K562 (cell line): ENCODE data around the gene ZNF768. TPM values are rescaled to one million over a fixed set of nuclear protein-coding genes. Genes with fewer than 3 reads are reported as not detected.
A peak's percentile ranks its signal among the peaks of the same experiment; 100 is the strongest.

Experiments used
- ATAC-seq: fragments of 200-7000 bp; cut with Tn5 transposase; 3 replicates; pipeline ENCODE4 v1.9.1; 2020; ENCODE audit warnings: moderate library complexity
- BruUV-seq: library from RNA; stranded (reverse); fragments of 400-500 nt; replicated peaks from 2 replicates; lab custom pipeline; 2021; lab: Mats Ljungman, UMichigan
- CTCF ChIA-PET: fragments of 300-600 bp; formaldehyde crosslinking; extraction: SDS; loops from one replicate; lab custom pipeline; 2021; ENCODE audit warnings: low intra/inter-chr PET ratio; lab: Yijun Ruan, JAX
- POLR2A ChIA-PET: fragments of 300-600, 350-650 bp; sonication (Branson Sonifier 250); formaldehyde crosslinking; extraction: SDS; loops from one replicate; lab custom pipeline; 2021; ENCODE audit warnings: antibody characterized with exemption, inconsistent platforms; lab: Yijun Ruan, JAX
- DNase-seq, 4 experiments: peaks; one replicate each; pipeline versions ENCODE4 v3.0.0 to v3.0.0-alpha.2; 2011 to 2018; ENCODE audit warnings: low spot score in 3 of 4, mixed read lengths in 3 of 4; ENCODE audit errors: extremely low read depth in 1 of 4
- FAIRE-seq: peaks from 2 replicates; lab custom pipeline; 2011; peaks lifted over from hg19 to GRCh38; lab: Jason Lieb, UNC
- H2AFZ ChIP-seq: 2 replicates; pipeline ENCODE4 v1.6.0; 2011; ENCODE audit warnings: low read depth, low read length, control low read depth, inconsistent platforms
- H3K27ac ChIP-seq: fragments of 200-600 bp; 3 replicates; pipeline ENCODE4 v1.8.0; 2011; ENCODE audit warnings: low read depth, mild to moderate bottlenecking, control low read depth, inconsistent platforms, low read length, moderate library complexity, mixed read lengths; ENCODE audit errors: extremely low read depth
- H3K27me3 ChIP-seq, 2 experiments: fragments of 300-600 bp in 1 of 2; 2 replicates in 1 of 2; 3 replicates in 1 of 2; pipeline versions ENCODE4 v1.6.0 to v1.8.0; 2011; ENCODE audit warnings: inconsistent platforms in 2 of 2, low read length in 2 of 2, mild to moderate bottlenecking in 1 of 2, mixed read lengths in 1 of 2, moderate library complexity in 1 of 2; ENCODE audit not compliant: control insufficient read depth in 2 of 2, insufficient read depth in 2 of 2
- H3K36me3 ChIP-seq: fragments of 300-600 bp; 3 replicates; pipeline ENCODE4 v1.8.0; 2011; ENCODE audit warnings: mild to moderate bottlenecking, low read length, inconsistent platforms; ENCODE audit not compliant: control insufficient read depth, insufficient read depth
- H3K4me1 ChIP-seq, 2 experiments: fragments of 200-600 bp in 1 of 2; replicated peaks in 1 of 2; 2 replicates in 1 of 2; 3 replicates in 1 of 2; pipeline versions ENCODE4 v1.5.1 to v1.8.0; 2011; ENCODE audit warnings: inconsistent platforms in 2 of 2, low read length in 2 of 2, mild to moderate bottlenecking in 1 of 2, mixed read lengths in 1 of 2, moderate library complexity in 1 of 2; ENCODE audit not compliant: control insufficient read depth in 2 of 2, insufficient read depth in 2 of 2
- H3K4me2 ChIP-seq: 2 replicates; pipeline ENCODE4 v1.6.1; 2011; ENCODE audit warnings: low read length, control low read depth, inconsistent platforms, mixed read lengths; ENCODE audit not compliant: insufficient read depth
- H3K4me3 ChIP-seq: fragments of 200-600 bp; sonication (generic), shearing (Covaris generic); 2 replicates; pipeline ENCODE4 v1.5.1; 2016; ENCODE audit warnings: control low read depth, inconsistent platforms
- H3K79me2 ChIP-seq: fragments of 200-600 bp; 3 replicates; pipeline ENCODE4 v1.8.0; 2011; ENCODE audit warnings: low read length, inconsistent platforms; ENCODE audit not compliant: control insufficient read depth, insufficient read depth
- H3K9ac ChIP-seq, 2 experiments: 2 replicates each; pipeline versions ENCODE4 v1.6.0 to v1.6.1; 2011; ENCODE audit warnings: low read depth in 2 of 2, low read length in 2 of 2, control low read depth in 1 of 2, inconsistent platforms in 1 of 2, mild to moderate bottlenecking in 1 of 2, mixed read lengths in 1 of 2; ENCODE audit not compliant: insufficient read depth in 1 of 2
- H3K9me1 ChIP-seq: one replicate; pipeline ENCODE4 v1.6.0; 2011; ENCODE audit warnings: inconsistent platforms, mild to moderate bottlenecking, low read length, moderate library complexity; ENCODE audit not compliant: control insufficient read depth, insufficient read depth
- H3K9me3 ChIP-seq: replicated peaks from 2 replicates; pipeline ENCODE4 v1.5.1; 2011; ENCODE audit warnings: low read depth, low read length, inconsistent platforms; ENCODE audit not compliant: control insufficient read depth, insufficient read depth
- H4K20me1 ChIP-seq: replicated peaks from 2 replicates; pipeline ENCODE4 v1.6.1; 2011; ENCODE audit warnings: low read length, inconsistent platforms, mixed read lengths; ENCODE audit not compliant: control insufficient read depth, insufficient read depth
- EP400 ChIP-seq: fragments of 450-650 bp; IDR thresholded peaks from 2 replicates; pipeline ENCODE4 v1.6.1; 2017; ENCODE audit warnings: antibody characterized with exemption, mild to moderate bottlenecking, moderate library complexity
- JUN ChIP-seq, 2 experiments: sonication (generic) in 1 of 2; formaldehyde crosslinking in 1 of 2; IDR thresholded peaks; 2 replicates each; pipeline versions ENCODE4 v1.6.1 to v1.8.0; 2012 to 2022; ENCODE audit warnings: borderline replicate concordance in 2 of 2, mild to moderate bottlenecking in 2 of 2, improper control_type of control experiment in 1 of 2, low read depth in 1 of 2, low read length in 1 of 2, missing genetic modification reagents in 1 of 2
- JUND ChIP-seq, 2 experiments: IDR thresholded peaks; 2 replicates in 1 of 2; 3 replicates in 1 of 2; pipeline ENCODE4 v1.6.1; 2011; ENCODE audit warnings: borderline replicate concordance in 2 of 2, low read depth in 2 of 2, low read length in 2 of 2, improper control_type of control experiment in 1 of 2, missing biosample characterization in 1 of 2, missing genetic modification characterization in 1 of 2, missing genetic modification reagents in 1 of 2
- KAT7 ChIP-seq: sonication (generic); formaldehyde crosslinking; IDR thresholded peaks from 2 replicates; pipeline ENCODE4 v1.8.0; 2022; ENCODE audit warnings: missing genetic modification reagents, mild to moderate bottlenecking, borderline replicate concordance
- NFE2L1 ChIP-seq: fragments of 450-650 bp; IDR thresholded peaks from 2 replicates; pipeline ENCODE4 v1.6.1; 2016; ENCODE audit warnings: missing genetic modification characterization, low read depth, mild to moderate bottlenecking, missing compliant biosample characterization, moderate library complexity, borderline replicate concordance
- NR3C1 ChIP-seq: sonication (generic); formaldehyde crosslinking; IDR thresholded peaks from 2 replicates; pipeline ENCODE4 v1.8.1; 2022; ENCODE audit warnings: missing genetic modification reagents
- TAF7 ChIP-seq: fragments of 450-650 bp; IDR thresholded peaks from 2 replicates; pipeline ENCODE4 v1.6.1; 2016; ENCODE audit warnings: missing genetic modification characterization, missing compliant biosample characterization
- ZC3H11A ChIP-seq: IDR thresholded peaks from 2 replicates; pipeline ENCODE4 v1.6.1; 2012; ENCODE audit warnings: low read depth, low read length, improper control_type of control experiment
- ZSCAN32 ChIP-seq: fragments of 450-650 bp; formaldehyde crosslinking; IDR thresholded peaks from 2 replicates; pipeline ENCODE4 v1.4.0; 2020; ENCODE audit warnings: mild to moderate bottlenecking, moderate library complexity
- WGBS: fragments of 100-300 bp; shearing (Covaris generic); methylation state at CpG from one replicate; pipeline ENCODE4 v1.1.6; 2016; ENCODE audit warnings: low coverage, mixed read lengths; ENCODE audit not compliant: insufficient coverage; ENCODE audit errors: missing lambda C conversion rate; 5-methylcytosine and 5-hydroxymethylcytosine counted together
- in situ Hi-C: fragments of 300-500 bp; cut with MboI; formaldehyde crosslinking; loops from 4 replicates; pipeline ENCODE4 v1.15.0; 2018; ENCODE audit warnings: inconsistent platforms, mixed read lengths
- intact Hi-C: fragments of 100-400 bp; cut with micrococcal nuclease; formaldehyde crosslinking; loops from 2 replicates; pipeline ENCODE4 v1.14.2; 2022
- polyA plus RNA-seq, 8 experiments: library from polyadenylated mRNA; depleted of rRNA in 4 of 8; stranded (reverse) in 5 of 8; unstranded in 3 of 8; fragments of >200 nt; fragmentation: Nextera tagmentation in 2 of 8; fragmentation: Illumina TruSeq in 1 of 8; extraction: Ambion mirVana in 2 of 8; extraction: Trizol in 1 of 8; gene quantifications; 2 replicates each; pipeline versions ENCODE4 v1.2.1 to v1.2.3, GENCODE V29; 2011 to 2014; ENCODE audit warnings: inconsistent platforms in 1 of 8, missing spikeins in 1 of 8
- total RNA-seq, 7 experiments: library from RNA; depleted of rRNA in 6 of 7; stranded (reverse); fragments of >200 nt in 6 of 7; fragmentation: Illumina TruSeq in 2 of 7; extraction: Trizol in 2 of 7; gene quantifications; 2 replicates each; pipeline versions ENCODE4 v1.2.1 to v1.2.3, GENCODE V29; 2011 to 2021; ENCODE audit warnings: low replicate concordance in 1 of 7
- TF ChIP-seq, protein P1 (sequence below): fragments of 450-650 bp; formaldehyde crosslinking; conservative IDR thresholded peaks from 2 replicates; pipeline ENCODE4 v1.4.0; 2022; ENCODE audit warnings: mild to moderate bottlenecking, missing genetic modification characterization
- TF ChIP-seq, protein P2 (sequence below): fragments of 450-650 bp; formaldehyde crosslinking; IDR thresholded peaks from 2 replicates; pipeline ENCODE4 v1.4.0; 2022; ENCODE audit warnings: missing genetic modification characterization
- TF ChIP-seq, protein P3 (sequence below): sonication (generic); formaldehyde crosslinking; IDR thresholded peaks from 2 replicates; pipeline ENCODE4 v1.4.0; 2020; ENCODE audit warnings: mild to moderate bottlenecking, missing genetic modification reagents

ZNF768 gene
- total and polyA plus RNA-seq, 9 of the 15 experiments (the other 6 are each of a cell fraction or from before 2014, with no cell fraction given) = 0.13 to 50.7 (median 26.9) TPM

DNA sequence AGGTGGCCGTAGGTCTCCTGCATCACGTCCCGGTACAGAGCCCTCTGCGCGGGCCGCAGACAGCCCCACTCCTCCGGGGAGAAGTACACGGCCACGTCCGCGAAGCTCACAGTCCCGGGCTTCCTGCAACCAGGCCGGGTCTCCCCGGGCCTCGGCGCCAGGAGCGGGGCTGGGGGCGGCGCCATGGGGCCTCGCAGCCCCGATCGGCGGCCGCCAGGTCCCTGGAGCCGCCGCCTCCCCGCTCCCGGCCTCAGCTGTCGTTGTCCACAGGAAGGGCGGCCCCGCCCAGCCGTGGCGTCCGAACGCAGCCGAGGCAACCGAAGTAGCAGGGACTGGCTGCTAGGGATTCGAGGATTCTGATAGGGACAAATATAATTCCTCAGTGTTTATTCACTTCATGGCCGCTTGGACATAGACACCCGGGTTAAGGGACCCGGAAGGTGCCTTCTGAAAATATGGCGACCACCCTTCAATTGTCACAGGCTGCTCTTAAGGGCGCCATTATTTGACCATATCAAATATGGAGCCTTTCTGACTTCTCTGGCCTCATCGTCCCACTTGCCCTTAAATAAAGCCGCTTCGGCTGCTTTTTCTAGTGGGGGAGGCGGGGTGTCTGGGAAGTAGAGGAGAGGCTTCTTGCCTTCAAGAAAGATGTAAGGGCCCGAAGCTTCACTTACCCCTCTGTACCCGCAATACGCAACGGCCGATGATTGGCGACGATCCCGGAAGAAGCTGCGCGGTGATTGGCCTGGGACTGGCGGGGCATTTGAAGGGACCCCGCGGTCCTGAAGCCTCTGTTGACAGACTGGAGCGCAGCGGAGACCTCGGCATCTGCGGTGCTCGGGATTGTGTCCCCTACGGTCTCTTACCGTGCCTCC is 45.3 kb upstream of the ZNF768 start, which contains the start of gene ZNF688:
Gene ZNF688, minus strand, starts transcription at position 270 of the 878 bp plus-strand sequence. Its CDS starts 85 bp downstream, at position 185.
- Histone ChIP-seq H3K27me3 (no peaks in the 10 kb centered on the region), H3K27ac (peak within 1 kb of the TSS; percentile 83), H3K4me3 (peak within 1 kb of the TSS; percentile 65), H2AFZ (peak within 1 kb of the TSS; percentile 88), H3K4me2 (peak within 1 kb of the TSS; percentile 92), H3K36me3 (peaks cover 4% of the 10 kb centered on the region; the same call in 1 of the 3 replicates), H4K20me1 (no peaks in the 10 kb centered on the region), H3K9me3 (no peaks in the 10 kb centered on the region), H3K79me2 (peaks cover 38% of the 10 kb centered on the region), H3K9ac (peak within 1 kb of the TSS; percentile 71 to 93), H3K4me1 (peaks cover 17 to 36% of the 10 kb centered on the region in 2 experiments), H3K9me1 (no peaks in the 10 kb centered on the region)
- intact Hi-C loops (loop anchor here (1.0 kb wide), 1 partner anchor 35 kb away; no protein-coding TSS in a partner anchor), in situ Hi-C loops (no loop called here)
- ATAC-seq = peak; percentile 88
- POLR2A ChIA-PET = interaction anchor here (0.5 to 2.8 kb wide), 17 partner anchors 8 to 1198 kb away, joined by 3 to 28 read pairs (median 4); partner anchors contain the start of genes PRR14, SEPHS2, STX4 and ZNF689
- CTCF ChIA-PET = no interaction called here
- no TSS peak for BruUV-seq
- whole genome bisulfite sequencing = 1% methylated on average over 59 of the region's 67 CpGs
- peak; percentile 92 to 97 (median 94) for DNase-seq
- peak; percentile 86 for FAIRE-seq
- no peak for TF ChIP-seq JUN (IDR thresholded peaks at IDR 0.05; ENCODE audit: borderline replicate concordance, low read depth, low read length)
- no peak for TF ChIP-seq JUN (CRISPR knock-in tag; IDR thresholded peaks at IDR 0.05; ENCODE audit: borderline replicate concordance)
- TF ChIP-seq JUND (IDR thresholded peaks at IDR 0.05; ENCODE audit: borderline replicate concordance, low read depth, low read length) = no peak; the same call in 1 of the 2 replicates
- peak; percentile 32; the same call in 1 of the 3 replicates for TF ChIP-seq JUND (tag; IDR thresholded peaks at IDR 0.05; ENCODE audit: borderline replicate concordance, low read depth, low read length)
- TF ChIP-seq NR3C1 (CRISPR knock-in tag) = no peak
- peak; percentile 28; the same call in 1 of the 2 replicates for TF ChIP-seq KAT7 (CRISPR knock-in tag)
- peak; percentile 89 for TF ChIP-seq EP400
- no peak for TF ChIP-seq ZSCAN32 (CRISPR knock-in tag)
- TF ChIP-seq, protein P1, sequence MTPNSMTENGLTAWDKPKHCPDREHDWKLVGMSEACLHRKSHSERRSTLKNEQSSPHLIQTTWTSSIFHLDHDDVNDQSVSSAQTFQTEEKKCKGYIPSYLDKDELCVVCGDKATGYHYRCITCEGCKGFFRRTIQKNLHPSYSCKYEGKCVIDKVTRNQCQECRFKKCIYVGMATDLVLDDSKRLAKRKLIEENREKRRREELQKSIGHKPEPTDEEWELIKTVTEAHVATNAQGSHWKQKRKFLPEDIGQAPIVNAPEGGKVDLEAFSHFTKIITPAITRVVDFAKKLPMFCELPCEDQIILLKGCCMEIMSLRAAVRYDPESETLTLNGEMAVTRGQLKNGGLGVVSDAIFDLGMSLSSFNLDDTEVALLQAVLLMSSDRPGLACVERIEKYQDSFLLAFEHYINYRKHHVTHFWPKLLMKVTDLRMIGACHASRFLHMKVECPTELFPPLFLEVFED = no peak
- no peak for TF ChIP-seq NFE2L1 (tag)
- peak; percentile 48; the same call in 1 of the 2 replicates for TF ChIP-seq TAF7 (tag)
- TF ChIP-seq, protein P2, sequence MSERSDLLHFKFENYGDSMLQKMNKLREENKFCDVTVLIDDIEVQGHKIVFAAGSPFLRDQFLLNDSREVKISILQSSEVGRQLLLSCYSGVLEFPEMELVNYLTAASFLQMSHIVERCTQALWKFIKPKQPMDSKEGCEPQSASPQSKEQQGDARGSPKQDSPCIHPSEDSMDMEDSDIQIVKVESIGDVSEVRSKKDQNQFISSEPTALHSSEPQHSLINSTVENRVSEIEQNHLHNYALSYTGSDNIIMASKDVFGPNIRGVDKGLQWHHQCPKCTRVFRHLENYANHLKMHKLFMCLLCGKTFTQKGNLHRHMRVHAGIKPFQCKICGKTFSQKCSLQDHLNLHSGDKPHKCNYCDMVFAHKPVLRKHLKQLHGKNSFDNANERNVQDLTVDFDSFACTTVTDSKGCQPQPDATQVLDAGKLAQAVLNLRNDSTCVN (CRISPR knock-in tag) = no peak
- TF ChIP-seq, protein P3, sequence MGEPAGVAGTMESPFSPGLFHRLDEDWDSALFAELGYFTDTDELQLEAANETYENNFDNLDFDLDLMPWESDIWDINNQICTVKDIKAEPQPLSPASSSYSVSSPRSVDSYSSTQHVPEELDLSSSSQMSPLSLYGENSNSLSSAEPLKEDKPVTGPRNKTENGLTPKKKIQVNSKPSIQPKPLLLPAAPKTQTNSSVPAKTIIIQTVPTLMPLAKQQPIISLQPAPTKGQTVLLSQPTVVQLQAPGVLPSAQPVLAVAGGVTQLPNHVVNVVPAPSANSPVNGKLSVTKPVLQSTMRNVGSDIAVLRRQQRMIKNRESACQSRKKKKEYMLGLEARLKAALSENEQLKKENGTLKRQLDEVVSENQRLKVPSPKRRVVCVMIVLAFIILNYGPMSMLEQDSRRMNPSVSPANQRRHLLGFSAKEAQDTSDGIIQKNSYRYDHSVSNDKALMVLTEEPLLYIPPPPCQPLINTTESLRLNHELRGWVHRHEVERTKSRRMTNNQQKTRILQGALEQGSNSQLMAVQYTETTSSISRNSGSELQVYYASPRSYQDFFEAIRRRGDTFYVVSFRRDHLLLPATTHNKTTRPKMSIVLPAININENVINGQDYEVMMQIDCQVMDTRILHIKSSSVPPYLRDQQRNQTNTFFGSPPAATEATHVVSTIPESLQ (CRISPR knock-in tag) = no peak; the same call in 1 of the 2 replicates
- TF ChIP-seq ZC3H11A = no peak
